ENCODE data around the gene ITGB6. TPM values are rescaled to one million over a fixed set of nuclear protein-coding genes. Genes with fewer than 3 reads are reported as not detected.

ITGB6 gene
- total RNA-seq, 1 donor, result under 0.01 TPM

DNA sequence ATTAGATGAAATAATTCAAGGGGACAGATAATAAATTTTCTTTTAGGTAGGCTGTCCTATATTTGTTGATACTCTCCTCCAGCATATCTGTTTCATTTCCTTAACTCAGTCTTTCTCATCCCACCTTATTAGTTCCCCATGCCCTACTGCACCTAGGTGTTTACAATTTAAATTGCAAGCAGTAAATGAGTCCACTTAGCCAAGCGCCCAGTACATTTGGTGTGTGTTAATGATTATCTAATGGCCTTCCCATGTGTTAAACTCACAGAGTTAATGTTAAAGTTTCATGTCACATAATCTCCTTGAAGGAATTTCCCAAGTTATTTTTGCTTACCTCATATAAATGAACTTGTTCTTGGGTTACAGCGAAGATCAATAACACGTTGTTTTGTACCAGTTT, 31.2 kb downstream of the ITGB6 start:
- H2AFZ ChIP-seq (ENCODE audit: low read length), result no peak overlapping the region
- H3K79me2 ChIP-seq (ENCODE audit: insufficient read depth, low read length), result no peaks in the 10 kb centered on the region
- H3K36me3 ChIP-seq (ENCODE audit: insufficient read depth, low read length), result no peaks in the 10 kb centered on the region
- DNase-seq (ENCODE audit: insufficient read length, low spot score, missing footprints), result no peak
- H3K4me3 ChIP-seq (ENCODE audit: insufficient read depth, low read length), result no peak overlapping the region
- no peaks in the 10 kb centered on the region for H3K4me1 ChIP-seq (ENCODE audit: insufficient read depth, low read length)
- H3K9me3 ChIP-seq (ENCODE audit: low read depth, low read length), result no peaks in the 10 kb centered on the region
- no peak for TF ChIP-seq CTCF (IDR thresholded peaks at IDR 0.05; ENCODE audit: extremely low read depth, low read depth, low read length)
- H4K20me1 ChIP-seq (ENCODE audit: insufficient read depth, low read length), result no peaks in the 10 kb centered on the region
- H3K27me3 ChIP-seq (ENCODE audit: insufficient read depth, low read length), result no peaks in the 10 kb centered on the region
- no peak overlapping the region for H3K27ac ChIP-seq (ENCODE audit: low read depth, low read length)
- H3K4me2 ChIP-seq (ENCODE audit: insufficient read depth, low read length), result no peak overlapping the region

GRCh38 chr2:160167089-160167740, 32.9 kb downstream of the ITGB6 start:
- H3K9me3 ChIP-seq (ENCODE audit: low read depth, low read length), result no peaks in the 10 kb centered on the region
- H3K79me2 ChIP-seq (ENCODE audit: insufficient read depth, low read length), result no peaks in the 10 kb centered on the region
- no peak overlapping the region for H3K4me2 ChIP-seq (ENCODE audit: insufficient read depth, low read length)
- no peak for DNase-seq (ENCODE audit: insufficient read length, low spot score, missing footprints)
- no peaks in the 10 kb centered on the region for H4K20me1 ChIP-seq (ENCODE audit: insufficient read depth, low read length)
- H3K4me3 ChIP-seq (ENCODE audit: insufficient read depth, low read length), result no peak overlapping the region
- H3K27ac ChIP-seq (ENCODE audit: low read depth, low read length), result no peak overlapping the region
- peak overlapping the region; percentile 25 for H2AFZ ChIP-seq (ENCODE audit: low read length)
- no peaks in the 10 kb centered on the region for H3K4me1 ChIP-seq (ENCODE audit: insufficient read depth, low read length)
- no peaks in the 10 kb centered on the region for H3K36me3 ChIP-seq (ENCODE audit: insufficient read depth, low read length)
- no peaks in the 10 kb centered on the region for H3K27me3 ChIP-seq (ENCODE audit: insufficient read depth, low read length)
- no peak for TF ChIP-seq CTCF (IDR thresholded peaks at IDR 0.05; ENCODE audit: extremely low read depth, low read depth, low read length)

- H3K4me1 ChIP-seq (ENCODE audit: insufficient read depth, low read length), result no peaks in the 10 kb centered on the region
- no peaks in the 10 kb centered on the region for H3K79me2 ChIP-seq (ENCODE audit: insufficient read depth, low read length)
- no peak overlapping the region for H3K27ac ChIP-seq (ENCODE audit: low read depth, low read length)
- no peaks in the 10 kb centered on the region for H3K27me3 ChIP-seq (ENCODE audit: insufficient read depth, low read length)
- no peak for TF ChIP-seq CTCF (IDR thresholded peaks at IDR 0.05; ENCODE audit: extremely low read depth, low read depth, low read length)
- H2AFZ ChIP-seq (ENCODE audit: low read length), result no peak overlapping the region
- no peaks in the 10 kb centered on the region for H4K20me1 ChIP-seq (ENCODE audit: insufficient read depth, low read length)
- H3K4me3 ChIP-seq (ENCODE audit: insufficient read depth, low read length), result no peak overlapping the region
- no peaks in the 10 kb centered on the region for H3K9me3 ChIP-seq (ENCODE audit: low read depth, low read length)
- DNase-seq (ENCODE audit: insufficient read length, low spot score, missing footprints), result no peak
- H3K4me2 ChIP-seq (ENCODE audit: insufficient read depth, low read length), result no peak overlapping the region
- H3K36me3 ChIP-seq (ENCODE audit: insufficient read depth, low read length), result no peaks in the 10 kb centered on the region
Measured at GRCh38 chr2:160165996-160166395, 34.1 kb downstream of the ITGB6 start.

- H3K79me2 ChIP-seq (ENCODE audit: insufficient read depth, low read length), result no peaks in the 10 kb centered on the region
- H3K4me1 ChIP-seq (ENCODE audit: insufficient read depth, low read length), result no peaks in the 10 kb centered on the region
- no peak overlapping the region for H3K4me3 ChIP-seq (ENCODE audit: insufficient read depth, low read length)
- H3K9me3 ChIP-seq (ENCODE audit: low read depth, low read length), result no peaks in the 10 kb centered on the region
- no peak for DNase-seq (ENCODE audit: insufficient read length, low spot score, missing footprints)
- no peak overlapping the region for H3K4me2 ChIP-seq (ENCODE audit: insufficient read depth, low read length)
- H4K20me1 ChIP-seq (ENCODE audit: insufficient read depth, low read length), result no peaks in the 10 kb centered on the region
- no peaks in the 10 kb centered on the region for H3K36me3 ChIP-seq (ENCODE audit: insufficient read depth, low read length)
- H3K27ac ChIP-seq (ENCODE audit: low read depth, low read length), result no peak overlapping the region
- no peak for TF ChIP-seq CTCF (IDR thresholded peaks at IDR 0.05; ENCODE audit: extremely low read depth, low read depth, low read length)
- H3K27me3 ChIP-seq (ENCODE audit: insufficient read depth, low read length), result no peaks in the 10 kb centered on the region
- no peak overlapping the region for H2AFZ ChIP-seq (ENCODE audit: low read length)
Measured at GRCh38 chr2:160165081-160165480, 35.0 kb downstream of the ITGB6 start.

Measured in osteoblast (primary cell).